HG03025 (cell line): ENCODE results near the gene AK5.
"Not testable (repeated sequence)": the region's sequence is repeated elsewhere in the genome, so short reads cannot be mapped to it uniquely, and the experiment has no call there.

Experiments used
- ATAC-seq: cut with Tn5 transposase; IDR thresholded peaks from one replicate; pipeline ENCODE4 v1.9.1; 2021; ENCODE audit warnings: mild to moderate bottlenecking, moderate library complexity; ENCODE audit not compliant: unreplicated experiment, low FRiP score

The AK5 gene

GRCh38 chr1:77392486-77392885 is 110.7 kb downstream of the AK5 start:
- no peak for ATAC-seq

- ATAC-seq = no peak
Measured at GRCh38 chr1:77394166-77394565, 112.3 kb downstream of the AK5 start.

- no peak for ATAC-seq
Measured at GRCh38 chr1:77395051-77395450, 113.2 kb downstream of the AK5 start.

- no peak for ATAC-seq
Measured at GRCh38 chr1:77398152-77398551, 116.3 kb downstream of the AK5 start.

GRCh38 chr1:77399250-77400086 is 117.6 kb downstream of the AK5 start:
- ATAC-seq = no peak

- ATAC-seq = no peak
Measured at GRCh38 chr1:77400781-77401180, 119.0 kb downstream of the AK5 start.

- no peak for ATAC-seq
Measured at GRCh38 chr1:77401384-77401783, 119.6 kb downstream of the AK5 start.

- ATAC-seq = no peak
Measured at GRCh38 chr1:77405186-77405585, 123.4 kb downstream of the AK5 start.

- ATAC-seq = no peak
Measured at GRCh38 chr1:77406661-77407060, 124.8 kb downstream of the AK5 start.

GRCh38 chr1:77407738-77408375 is 126.0 kb downstream of the AK5 start:
- no peak for ATAC-seq

GRCh38 chr1:77408933-77409332 is 127.1 kb downstream of the AK5 start:
- not testable (repeated sequence) for ATAC-seq

- ATAC-seq = no peak
Measured at GRCh38 chr1:77412069-77412819, 130.4 kb downstream of the AK5 start.

- peak; percentile 47 for ATAC-seq
Measured at GRCh38 chr1:77412820-77413530, 131.2 kb downstream of the AK5 start.

GRCh38 chr1:77413541-77414335 is 131.9 kb downstream of the AK5 start:
- ATAC-seq = peak; percentile 87

GRCh38 chr1:77415579-77415978 is 133.8 kb downstream of the AK5 start:
- no peak for ATAC-seq

- no peak for ATAC-seq
Measured at GRCh38 chr1:77416692-77417450, 135.1 kb downstream of the AK5 start.

GRCh38 chr1:77418055-77418454 is 136.2 kb downstream of the AK5 start:
- ATAC-seq = not testable (repeated sequence)

GRCh38 chr1:77421504-77422233 is 139.8 kb downstream of the AK5 start:
- ATAC-seq = peak; percentile 77
